HG02973 (cell line): Measurements from ENCODE around the gene TMEM53.

Experiments used
- ATAC-seq: cut with Tn5 transposase; IDR thresholded peaks from one replicate; pipeline ENCODE4 v1.9.1; 2021; ENCODE audit warnings: moderate library complexity; ENCODE audit not compliant: unreplicated experiment

TMEM53 gene

DNA sequence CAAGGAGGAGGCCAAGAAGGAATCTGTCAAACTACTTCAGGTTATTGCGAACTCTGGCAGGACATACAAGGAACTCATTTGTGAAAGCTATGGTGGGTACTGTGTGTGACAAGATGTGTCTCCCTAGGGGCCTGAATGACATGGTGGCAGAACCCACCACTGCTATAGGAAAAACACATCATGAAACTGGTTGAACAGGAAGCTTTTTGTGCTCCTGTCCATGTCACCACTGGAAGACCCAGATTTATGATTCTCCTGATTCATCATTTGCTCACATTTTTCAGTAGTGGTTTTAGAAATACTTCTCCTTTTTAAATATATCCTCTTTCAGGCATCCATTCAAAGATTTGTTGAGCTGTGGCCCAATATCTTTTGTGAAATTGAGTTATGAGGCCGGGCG, 23.9 kb upstream of the TMEM53 start:
- no peak for ATAC-seq

DNA sequence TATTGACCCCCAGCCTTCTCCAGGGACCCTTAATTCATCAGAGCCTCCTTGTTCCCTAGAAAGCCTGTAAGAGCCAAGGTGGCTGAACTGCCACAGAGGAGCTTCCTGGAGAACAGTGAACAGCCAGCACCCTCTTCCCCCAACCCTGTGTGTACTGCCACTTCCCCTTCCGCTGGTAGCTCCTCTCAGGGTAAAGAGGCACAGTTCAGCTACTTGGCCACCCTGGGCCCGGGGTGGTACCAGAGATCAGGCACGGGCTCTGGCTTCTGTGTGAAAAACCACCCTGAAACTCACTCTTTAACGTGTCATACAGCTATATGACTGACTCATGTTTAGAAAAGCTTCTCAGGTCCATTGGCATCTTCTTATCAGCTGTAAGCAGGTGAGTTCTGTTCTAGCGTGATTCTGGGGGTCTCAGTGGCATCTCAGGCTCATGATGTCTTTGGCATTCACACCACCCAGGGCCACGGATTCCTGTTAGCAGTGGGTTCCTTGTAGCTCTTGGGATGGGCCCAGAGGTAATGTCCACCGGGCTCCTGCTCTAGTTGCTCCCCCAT, 22.6 kb upstream of the TMEM53 start:
- no peak for ATAC-seq

DNA sequence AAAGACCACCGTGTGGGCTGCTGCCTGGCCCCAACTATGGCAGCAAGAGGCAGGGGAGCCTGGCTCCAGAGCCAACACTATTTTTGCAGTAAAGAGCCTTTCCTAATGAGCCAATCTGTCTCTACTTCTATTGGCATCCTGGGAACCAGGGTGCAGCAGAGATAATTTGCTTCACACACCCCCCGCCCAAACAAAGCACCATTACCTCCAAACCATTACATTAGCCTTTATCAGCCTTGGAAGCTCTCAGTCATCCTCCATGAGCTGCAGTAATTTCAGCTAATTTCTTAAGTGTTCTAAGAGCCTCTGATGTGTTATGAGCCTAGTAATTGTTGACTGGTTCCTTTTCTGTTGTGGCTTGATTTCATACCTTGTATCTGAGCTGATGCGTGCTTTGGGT, 21.8 kb upstream of the TMEM53 start:
- ATAC-seq: no peak

DNA sequence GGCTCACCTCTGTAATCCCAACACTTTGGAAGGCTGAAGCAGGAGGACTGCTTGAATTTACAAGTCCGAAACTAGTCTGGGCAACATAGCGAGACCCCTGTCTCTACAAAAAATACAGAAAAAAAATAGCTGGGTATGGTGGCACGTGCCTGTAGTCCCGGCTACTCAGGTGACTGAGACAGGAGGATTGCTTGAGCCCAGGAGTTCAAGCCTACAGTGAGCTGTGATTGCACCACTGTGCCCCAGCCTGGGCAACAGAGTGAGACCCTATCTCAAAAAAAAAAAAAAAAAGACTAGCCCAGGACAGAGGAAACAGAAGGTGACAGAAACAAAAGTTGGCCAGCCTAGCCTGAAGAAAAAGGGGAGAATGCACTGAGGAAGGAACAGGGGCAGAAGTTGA, 21.4 kb upstream of the TMEM53 start:
- ATAC-seq: no peak

DNA sequence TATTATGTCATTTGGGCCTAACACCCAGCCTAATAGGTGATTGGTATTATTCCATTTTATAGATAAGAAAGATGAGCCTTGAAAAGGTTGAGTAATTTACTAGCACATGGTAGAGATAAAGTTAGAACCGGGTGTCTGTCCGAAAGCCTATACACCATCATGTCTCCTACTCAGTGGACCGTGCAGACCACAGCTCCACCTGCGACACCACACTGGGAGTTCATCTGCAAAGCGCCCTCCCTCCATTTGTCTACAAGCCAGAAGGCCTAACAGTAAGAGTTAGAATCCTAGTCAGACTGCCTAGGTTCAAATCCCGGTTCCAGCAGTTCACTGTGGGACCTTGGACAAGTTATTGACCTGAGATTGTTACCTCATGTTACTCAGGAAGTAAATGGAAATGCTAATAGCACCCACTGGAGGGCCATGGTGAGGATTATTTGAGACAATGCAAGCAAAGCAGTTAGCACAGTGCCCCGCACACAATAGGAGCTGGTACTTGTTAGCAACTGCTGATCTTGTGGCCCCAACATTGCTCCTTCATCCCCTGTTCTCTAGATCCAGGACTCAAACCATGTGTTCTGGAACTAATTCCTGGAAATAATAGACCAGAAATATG, 20.7 kb upstream of the TMEM53 start:
- no peak for ATAC-seq

DNA sequence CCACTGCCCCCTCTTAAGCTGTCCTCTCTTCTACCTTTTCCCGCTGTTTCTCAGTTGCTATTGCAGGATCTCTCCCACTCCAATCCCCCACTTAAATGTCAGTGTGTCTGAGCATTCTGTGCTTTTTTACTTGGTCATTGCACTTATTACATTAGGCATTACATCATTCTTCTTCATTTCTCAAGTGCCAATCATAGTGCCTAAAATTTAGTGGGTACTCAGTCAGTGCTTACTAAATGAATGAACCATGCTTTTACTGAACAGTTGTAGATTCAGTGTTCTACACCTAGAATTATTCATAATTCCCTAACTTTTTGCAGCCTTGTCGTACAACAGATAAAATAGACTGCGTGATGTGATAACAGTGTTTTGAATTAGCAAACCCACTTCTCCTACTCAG, 19.6 kb upstream of the TMEM53 start:
- no peak for ATAC-seq

DNA sequence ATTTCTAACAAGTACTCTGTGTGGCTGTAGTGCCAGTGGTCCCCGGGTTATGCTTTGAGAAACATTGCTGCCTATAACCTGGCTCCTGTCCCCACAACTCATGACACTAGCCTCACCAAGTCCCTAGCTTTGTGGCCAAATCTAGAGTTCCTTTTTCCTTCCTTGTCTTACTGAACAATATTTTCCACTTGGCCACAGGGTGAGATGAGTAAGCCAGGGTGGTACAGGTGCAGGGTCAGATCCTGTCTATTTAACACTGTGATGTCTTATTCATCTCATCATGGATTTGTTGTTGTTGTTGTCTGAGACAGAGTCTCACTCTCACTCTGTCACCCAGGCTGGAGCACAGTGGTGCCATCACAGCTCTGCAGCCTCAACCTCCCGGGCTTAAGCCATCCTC, 18.9 kb upstream of the TMEM53 start:
- ATAC-seq: no peak

DNA sequence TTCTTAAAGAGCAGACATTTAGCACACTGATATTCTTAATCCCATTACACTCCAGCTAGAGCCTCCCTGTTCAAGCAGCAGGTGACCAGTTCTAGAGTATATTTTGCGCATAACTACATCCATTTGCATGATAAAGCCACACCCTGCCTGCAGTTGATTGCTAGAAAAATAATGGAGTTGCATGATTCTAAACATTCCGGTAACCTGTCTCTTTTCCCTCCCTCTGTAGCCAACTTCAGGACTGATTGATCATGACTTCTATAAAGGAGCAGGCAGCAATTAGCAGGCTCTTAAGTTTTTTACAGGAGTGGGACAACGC, 15.1 kb upstream of the TMEM53 start:
- ATAC-seq: no peak

DNA sequence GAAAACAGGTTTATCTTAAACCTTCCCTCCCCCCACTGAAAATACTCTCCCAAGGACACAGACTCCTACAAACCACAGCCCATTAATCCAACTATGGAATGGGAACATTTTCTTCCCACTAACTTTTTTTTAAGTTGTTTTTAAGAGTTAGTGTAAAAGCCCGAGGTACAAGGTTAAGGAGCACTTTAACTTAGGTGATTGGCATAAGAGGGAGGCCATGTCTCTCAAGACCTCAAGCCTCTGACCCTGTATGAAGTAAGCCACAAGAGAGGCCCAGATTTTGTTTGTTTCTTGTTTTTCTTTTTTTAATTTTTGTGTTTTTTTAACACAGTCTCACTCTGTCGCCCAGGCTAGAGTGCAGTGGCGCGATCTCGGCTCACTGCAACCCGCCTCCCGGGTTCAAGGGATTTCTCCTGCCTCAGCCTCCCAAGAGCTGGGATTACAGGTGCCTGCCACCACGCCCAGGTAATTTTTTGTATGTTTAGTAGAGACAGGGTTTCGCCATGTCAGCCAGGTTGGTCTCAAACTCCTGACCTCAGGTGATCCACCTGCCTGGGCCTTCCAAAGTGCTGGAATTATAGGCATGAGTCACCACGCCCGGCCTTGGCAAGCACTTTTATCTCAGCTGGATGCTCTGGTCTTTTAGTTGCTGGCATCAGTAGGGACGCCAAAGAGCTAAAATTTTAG, 14.6 kb upstream of the TMEM53 start:
- ATAC-seq: no peak

DNA sequence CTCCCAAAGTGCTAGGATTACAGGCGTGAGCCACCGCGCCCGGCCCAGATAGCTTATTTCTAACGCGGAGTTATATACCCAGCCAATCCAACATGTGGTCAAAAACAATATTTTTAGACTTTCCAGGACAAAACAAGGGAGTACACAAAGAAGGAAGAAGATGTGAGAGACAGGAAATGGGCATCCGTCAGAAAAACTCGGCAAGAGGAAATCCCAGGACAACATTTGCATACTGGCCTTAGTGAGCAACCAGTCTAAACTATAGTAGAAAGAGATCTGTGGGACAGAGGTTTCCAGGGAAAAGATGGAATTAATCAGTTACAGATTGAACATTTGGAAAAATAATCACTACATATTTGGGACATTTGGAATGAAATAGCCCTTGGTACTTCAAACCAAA, 11.6 kb upstream of the TMEM53 start:
- no peak for ATAC-seq

DNA sequence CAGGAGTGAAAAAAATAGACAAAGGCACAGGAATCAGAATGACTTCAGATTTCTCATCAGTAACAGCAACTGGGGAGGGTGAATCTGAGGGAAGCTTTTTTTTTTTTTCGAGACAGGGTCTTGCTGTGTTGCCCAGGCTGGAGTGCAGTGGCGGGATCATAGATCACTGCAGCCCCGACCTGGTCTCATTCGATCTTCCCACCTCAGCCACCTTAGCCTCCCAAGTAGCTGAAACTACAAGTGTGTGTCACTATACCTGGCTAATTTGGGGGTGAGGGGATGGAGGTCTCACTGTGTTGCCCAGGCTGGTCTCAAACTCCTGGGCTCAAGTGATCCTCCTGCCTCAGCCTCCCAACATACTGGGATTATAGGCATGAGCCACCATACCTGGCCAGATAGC, 10.9 kb upstream of the TMEM53 start:
- ATAC-seq: no peak

DNA sequence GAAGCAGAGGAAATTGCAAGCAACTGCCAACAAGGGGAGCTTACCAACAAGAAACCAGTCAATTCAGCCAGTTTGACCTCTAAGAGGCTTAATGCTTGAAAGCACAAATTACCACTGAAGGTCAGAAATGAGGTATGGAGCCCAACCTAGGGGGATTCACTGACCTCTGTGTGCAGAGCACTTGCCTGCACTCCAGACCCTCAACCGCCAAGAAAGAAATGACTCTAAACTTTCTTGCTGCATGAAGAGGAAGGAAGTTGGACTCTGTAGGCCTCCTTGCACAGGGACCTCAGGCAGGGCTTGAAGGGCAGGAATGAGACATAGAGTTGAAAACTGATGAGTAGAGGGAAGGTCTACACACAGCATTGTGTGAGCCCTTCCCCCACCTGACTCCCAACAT, 10.2 kb upstream of the TMEM53 start:
- ATAC-seq: peak; percentile 84

DNA sequence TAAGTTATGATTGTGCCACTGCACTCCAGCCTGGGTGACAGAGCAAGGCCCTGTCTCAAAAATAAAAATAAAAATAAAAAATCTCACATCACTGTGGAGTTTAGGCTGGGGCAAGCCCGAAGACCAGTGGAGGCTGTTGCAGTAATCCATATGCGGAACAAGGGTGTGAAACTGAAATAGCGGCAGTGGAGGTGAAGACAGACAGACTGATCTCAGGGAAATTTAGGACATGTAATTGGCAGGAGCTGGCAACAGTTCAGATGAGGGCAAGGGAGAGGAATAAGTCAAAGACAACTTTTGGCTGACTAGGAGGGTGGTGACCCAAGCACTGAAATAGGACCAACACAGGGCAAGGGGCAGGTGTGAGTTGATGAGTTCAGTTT, 8.6 kb upstream of the TMEM53 start:
- no peak for ATAC-seq

DNA sequence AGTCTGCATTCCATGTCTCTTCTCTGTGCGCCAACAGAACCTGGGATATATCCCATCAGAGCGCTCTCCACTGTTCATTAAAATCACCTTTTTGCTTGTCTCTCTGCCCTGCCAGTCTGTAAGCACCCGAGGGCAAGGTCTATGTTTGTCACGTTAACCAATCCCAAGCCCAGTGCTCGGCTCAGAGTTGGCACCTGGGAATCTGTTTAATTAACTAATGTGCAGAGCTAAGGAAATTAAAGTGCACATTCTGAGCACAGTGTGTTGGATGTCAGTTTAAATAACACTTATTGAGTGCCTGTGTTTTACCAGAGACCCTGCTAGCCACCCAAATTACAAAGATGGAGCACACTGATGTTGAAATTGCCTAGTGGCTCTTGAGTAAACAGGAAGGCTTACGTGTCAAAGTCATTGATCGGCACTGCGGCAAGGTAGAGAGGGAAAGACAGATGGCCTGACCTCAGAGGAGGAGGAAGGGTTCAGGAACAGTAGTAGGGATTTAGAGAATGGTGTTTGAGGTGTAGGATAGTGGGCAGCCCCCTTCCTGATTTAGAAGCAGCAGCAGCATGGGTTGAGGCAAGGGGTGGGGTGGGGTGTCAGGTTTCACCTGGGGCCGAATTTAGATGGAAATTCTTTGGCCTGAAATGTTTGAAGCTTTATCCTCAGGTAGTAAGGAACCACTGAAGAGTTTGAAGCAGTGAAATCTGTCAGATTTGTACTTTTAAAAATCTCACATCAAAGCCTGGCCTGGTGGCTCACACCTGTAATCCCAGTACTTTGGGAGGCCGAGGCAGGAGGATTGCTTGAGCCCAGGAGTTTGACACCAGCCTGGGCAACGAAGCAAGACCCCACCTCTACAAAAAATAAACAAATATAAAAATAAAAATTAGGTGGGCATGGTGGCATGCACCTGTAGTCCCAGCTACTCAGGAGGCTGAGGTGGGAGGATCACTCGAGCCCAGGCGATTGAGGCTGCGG, 7.9 kb upstream of the TMEM53 start:
- ATAC-seq: no peak

DNA sequence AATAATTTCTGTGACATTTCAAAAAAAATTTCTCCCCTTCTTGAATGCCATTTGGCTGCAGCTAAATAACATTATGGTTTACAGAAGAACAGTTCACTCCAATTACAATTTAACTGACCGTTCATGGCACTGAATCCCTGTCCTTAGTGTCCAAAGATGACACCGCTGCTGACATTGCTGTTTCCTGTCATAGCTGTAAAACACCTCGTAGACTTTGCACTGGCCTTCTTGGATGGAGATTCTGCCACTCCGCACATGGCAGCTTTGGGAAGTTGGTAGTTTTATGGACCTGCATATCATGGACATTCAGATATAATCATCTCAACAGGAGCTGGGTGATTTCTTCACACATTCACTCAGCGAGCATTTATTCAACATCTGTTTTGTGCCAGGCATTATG, 5.2 kb upstream of the TMEM53 start:
- no peak for ATAC-seq

DNA sequence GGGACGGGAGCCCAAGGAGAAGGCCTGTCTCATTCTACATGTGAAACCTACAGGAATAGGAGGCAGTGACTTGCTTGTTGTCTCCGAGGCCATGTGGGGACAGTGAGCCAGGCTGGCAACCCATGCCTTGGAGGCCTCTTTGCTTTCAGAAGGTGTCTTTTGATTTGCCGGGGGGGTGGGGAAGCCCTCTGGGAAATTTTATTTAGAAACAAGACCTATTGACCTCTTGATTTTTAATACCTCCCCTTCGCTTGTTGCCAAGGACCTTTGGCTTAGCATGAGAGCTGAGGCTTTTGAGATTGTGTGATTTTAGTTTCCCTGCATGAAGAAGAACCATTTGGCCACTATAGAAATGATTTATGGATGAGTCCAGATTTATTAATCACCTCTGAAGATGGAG, 4.3 kb upstream of the TMEM53 start:
- no peak for ATAC-seq

DNA sequence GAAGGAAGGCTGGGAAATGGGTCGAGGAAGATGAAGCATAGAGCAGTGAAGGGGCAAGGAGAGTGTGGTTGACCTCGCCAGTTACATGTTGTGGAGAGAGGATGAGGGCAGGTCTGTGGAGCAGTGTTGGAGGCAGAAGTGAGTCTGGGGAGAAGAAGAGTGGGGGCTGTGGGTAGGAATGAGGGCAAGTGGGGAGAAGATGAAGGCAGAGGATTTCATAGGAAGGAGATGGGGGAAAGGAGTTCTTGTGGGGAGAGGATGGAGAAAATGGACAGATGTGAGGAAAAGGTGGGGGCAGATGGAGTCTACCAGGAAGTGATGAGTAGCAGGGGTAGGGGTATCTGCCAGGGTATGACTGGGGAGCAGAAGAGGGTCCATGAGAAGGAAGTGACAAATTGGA, 3.8 kb upstream of the TMEM53 start:
- no peak for ATAC-seq

DNA sequence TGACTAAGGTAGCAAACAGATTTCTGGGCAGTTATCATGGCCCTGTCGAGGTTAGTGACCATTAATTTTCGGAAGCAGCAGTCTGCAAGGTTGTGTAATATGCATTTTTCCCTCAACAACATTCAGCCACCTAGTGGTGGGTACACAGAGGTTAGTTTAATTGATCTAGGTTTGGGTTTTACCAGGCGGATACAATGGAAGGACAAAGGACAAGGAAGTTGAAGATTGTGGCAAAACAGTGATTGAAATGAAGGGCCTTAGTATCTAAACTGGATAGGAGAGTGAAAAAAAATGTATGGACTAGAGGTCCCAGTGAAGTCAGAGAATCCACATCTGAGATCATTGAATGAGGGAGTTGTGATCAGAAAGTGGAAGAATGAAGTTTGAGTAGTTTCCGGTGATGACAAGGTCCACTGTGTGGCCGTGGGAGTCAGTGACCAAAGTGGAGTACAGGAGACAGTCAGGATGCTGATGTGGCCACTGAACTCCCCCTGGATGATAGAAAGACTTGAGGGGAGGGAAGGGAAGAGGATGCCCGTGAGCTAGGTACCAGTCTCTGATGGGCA, 3.0 kb upstream of the TMEM53 start:
- no peak for ATAC-seq

DNA sequence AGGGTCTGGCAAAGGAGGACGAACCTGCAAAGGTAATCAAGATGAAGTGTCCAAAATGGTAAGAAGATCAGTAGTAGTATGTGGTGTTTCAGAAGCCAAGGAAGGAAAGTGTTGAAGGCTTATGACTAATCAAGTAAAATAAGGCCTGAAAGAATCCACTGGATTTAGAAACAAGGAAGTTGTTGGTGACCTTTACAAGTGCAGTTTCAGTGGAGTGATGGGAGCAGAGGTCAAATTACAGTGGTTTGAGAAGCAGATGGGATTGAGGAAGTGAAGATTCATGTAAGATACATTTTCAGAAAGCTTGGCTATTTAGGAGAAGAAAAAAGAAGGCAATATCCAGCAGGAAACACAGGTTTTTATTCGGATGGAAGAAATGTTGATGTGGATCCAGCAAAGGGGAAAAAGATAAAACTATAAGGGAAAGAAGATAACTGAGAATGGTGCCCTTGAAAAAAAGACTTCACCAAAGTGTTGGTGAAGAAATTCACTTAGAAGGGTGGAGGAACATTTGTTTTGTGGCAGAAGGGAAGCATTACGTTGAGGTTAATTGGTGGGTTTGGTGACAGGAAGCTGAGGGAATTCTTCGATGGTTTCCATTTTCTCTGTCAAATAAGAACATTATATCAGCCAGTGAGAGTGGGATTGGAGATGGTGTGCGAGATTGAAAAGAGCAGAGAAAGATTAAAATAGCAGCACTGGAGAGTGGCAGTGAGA, 2.4 kb upstream of the TMEM53 start:
- no peak for ATAC-seq

DNA sequence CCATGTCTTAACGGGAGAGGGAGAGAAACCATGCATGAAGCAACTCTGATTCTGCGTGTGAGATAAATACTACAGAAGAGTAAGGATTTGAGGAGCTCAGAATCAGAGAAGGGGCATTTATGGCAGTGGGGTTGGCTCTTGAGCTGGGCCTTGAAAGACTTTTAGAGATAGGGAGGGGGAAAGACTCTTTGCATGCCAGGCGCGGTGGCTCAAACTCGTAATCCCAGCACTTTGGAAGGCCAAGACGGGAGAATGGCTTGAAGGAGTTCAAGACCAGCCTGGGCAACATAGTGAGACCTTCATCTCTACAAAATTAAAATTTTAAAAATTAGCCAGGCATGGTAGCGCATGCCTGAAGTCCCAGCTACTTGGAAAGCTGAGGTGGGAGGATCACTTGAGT, 905 bp upstream of the TMEM53 start:
- no peak for ATAC-seq

DNA sequence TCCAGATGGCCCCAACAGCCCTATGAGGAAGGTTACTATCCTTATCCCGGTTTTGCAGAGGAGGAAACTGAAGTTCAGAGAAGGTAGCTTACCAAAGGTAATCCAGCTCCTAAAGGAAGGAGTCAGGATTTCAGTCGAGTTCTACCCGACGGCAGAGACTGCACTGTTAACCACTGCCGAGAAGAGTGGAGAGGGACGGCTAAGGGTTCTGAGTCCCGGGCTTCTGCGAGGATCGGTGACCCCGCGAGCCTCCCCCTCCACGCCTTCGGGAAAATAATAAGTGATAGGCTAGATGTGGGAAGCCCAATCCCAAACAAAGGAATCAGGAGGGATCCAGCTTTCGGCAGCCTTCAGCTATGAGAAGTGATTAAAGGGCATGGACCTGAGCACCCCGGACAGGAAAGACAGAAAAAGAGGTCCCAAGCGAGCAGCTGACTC, 587 bp downstream of the TMEM53 start:
- peak; percentile 4 for ATAC-seq
